HepG2 (cell line): Measurements from ENCODE around the gene RHBDF2. TPM values are rescaled to one million over a fixed set of nuclear protein-coding genes. Genes with fewer than 3 reads are reported as not detected.
A peak's percentile ranks its signal among the peaks of the same experiment; 100 is the strongest.

Experiments used
- ATAC-seq: fragments of 200-7000 bp; cut with Tn5 transposase; 3 replicates; pipeline ENCODE4 v1.9.1; 2020; ENCODE audit warnings: mild to moderate bottlenecking, moderate library complexity
- BruUV-seq: library from RNA; stranded (reverse); fragments of 400-500 nt; replicated peaks from 2 replicates; lab custom pipeline; 2021; lab: Mats Ljungman, UMichigan
- CTCF ChIA-PET: fragments of 300-600 bp; formaldehyde crosslinking; extraction: SDS; loops from one replicate; lab custom pipeline; 2021; ENCODE audit warnings: low total read pairs, inconsistent platforms, low intra/inter-chr PET ratio; lab: Yijun Ruan, JAX
- POLR2A ChIA-PET: fragments of 350-600 bp; sonication (Branson Sonifier 250); formaldehyde crosslinking; loops from one replicate; lab custom pipeline; 2020; ENCODE audit warnings: antibody characterized with exemption, inconsistent platforms; lab: Yijun Ruan, JAX
- DNase-seq: peaks from one replicate; pipeline ENCODE4 v3.0.0-alpha.2; 2015; ENCODE audit warnings: low spot score
- FAIRE-seq: peaks from 3 replicates; lab custom pipeline; 2011; peaks lifted over from hg19 to GRCh38; lab: Jason Lieb, UNC
- H2AFZ ChIP-seq: one replicate; pipeline ENCODE4 v1.6.1; 2011; ENCODE audit warnings: low read length, inconsistent platforms
- H3K27ac ChIP-seq: fragments of 300-600 bp; 3 replicates; pipeline ENCODE4 v1.8.0; 2011; ENCODE audit warnings: mixed run types, mild to moderate bottlenecking, mixed read lengths, low read length, inconsistent platforms; ENCODE audit not compliant: insufficient read depth; ENCODE audit errors: extremely low read length
- H3K27me3 ChIP-seq, 2 experiments: fragments of 200-600 bp in 1 of 2; 2 replicates in 1 of 2; 3 replicates in 1 of 2; pipeline versions ENCODE4 v1.6.0 to v1.8.0; 2011; ENCODE audit warnings: low read length in 2 of 2, mild to moderate bottlenecking in 2 of 2, moderate library complexity in 2 of 2, inconsistent platforms in 1 of 2; ENCODE audit not compliant: insufficient read depth in 2 of 2, control insufficient read depth in 1 of 2
- H3K36me3 ChIP-seq, 2 experiments: fragments of 200-600 bp in 1 of 2; replicated peaks in 1 of 2; 2 replicates in 1 of 2; 3 replicates in 1 of 2; pipeline versions ENCODE4 v1.5.1 to v1.8.0; 2011; ENCODE audit warnings: low read length in 2 of 2, inconsistent platforms in 1 of 2; ENCODE audit not compliant: insufficient read depth in 2 of 2, control insufficient read depth in 1 of 2
- H3K4me1 ChIP-seq: 2 replicates; pipeline ENCODE4 v1.5.1; 2012; ENCODE audit warnings: low read length, inconsistent platforms; ENCODE audit not compliant: insufficient read depth
- H3K4me2 ChIP-seq: 2 replicates; pipeline ENCODE4 v1.6.0; 2011; ENCODE audit warnings: low read depth, low read length, inconsistent platforms
- H3K4me3 ChIP-seq, 3 experiments: fragments of 200-600 bp in 1 of 3; sonication (generic), shearing (Covaris generic) in 1 of 3; replicated peaks in 1 of 3; 2 replicates each; pipeline ENCODE4 v1.5.1; 2011 to 2016; ENCODE audit warnings: low read length in 3 of 3, inconsistent platforms in 2 of 3, low read depth in 2 of 3, mild to moderate bottlenecking in 2 of 3, control low read depth in 1 of 3, mixed read lengths in 1 of 3; ENCODE audit not compliant: insufficient read depth in 1 of 3
- H3K79me2 ChIP-seq: one replicate; pipeline ENCODE4 v1.6.1; 2011; ENCODE audit warnings: low read length, inconsistent platforms; ENCODE audit not compliant: insufficient read depth
- H3K9ac ChIP-seq: 2 replicates; pipeline ENCODE4 v1.6.0; 2011; ENCODE audit warnings: mild to moderate bottlenecking, low read depth, low read length, inconsistent platforms; ENCODE audit not compliant: insufficient read depth
- H3K9me3 ChIP-seq: 2 replicates; pipeline ENCODE4 v1.5.1; 2012; ENCODE audit warnings: mild to moderate bottlenecking, low read length
- H4K20me1 ChIP-seq: 2 replicates; pipeline ENCODE4 v1.6.0; 2011; ENCODE audit warnings: inconsistent platforms, mild to moderate bottlenecking, low read length, moderate library complexity; ENCODE audit not compliant: insufficient read depth
- ARNT2 ChIP-seq: sonication (generic); formaldehyde crosslinking; IDR thresholded peaks from 2 replicates; pipeline ENCODE4 v1.8.0; 2022; ENCODE audit warnings: mild to moderate bottlenecking, low read depth, missing genetic modification reagents, moderate library complexity
- CCAR2 ChIP-seq: fragments of 200-400 bp; formaldehyde crosslinking; optimal IDR thresholded peaks from 2 replicates; pipeline ENCODE3; 2018; ENCODE audit warnings: low read depth, mild to moderate bottlenecking, low read length, moderate library complexity
- CREB1 ChIP-seq, 2 experiments: fragments of 450-650 bp in 1 of 2; IDR thresholded peaks; 2 replicates each; pipeline ENCODE4 v1.6.1; 2016 to 2017; ENCODE audit warnings: control low read depth in 1 of 2, mild to moderate bottlenecking in 1 of 2, missing compliant biosample characterization in 1 of 2, missing genetic modification characterization in 1 of 2
- DMAP1 ChIP-seq: IDR thresholded peaks from 2 replicates; pipeline ENCODE4 v1.6.1; 2016
- PHF5A ChIP-seq: IDR thresholded peaks from one replicate; pipeline ENCODE4 v1.6.1; 2018; ENCODE audit warnings: low read depth, missing genetic modification reagents; ENCODE audit not compliant: unreplicated experiment
- PRPF4 ChIP-seq: fragments of 200-400 bp; formaldehyde crosslinking; IDR thresholded peaks from 2 replicates; pipeline ENCODE4 v1.6.1; 2016; ENCODE audit warnings: low read length, low read depth; ENCODE audit not compliant: poor library complexity, severe bottlenecking
- RAD21 ChIP-seq: fragments of 450-650 bp; formaldehyde crosslinking; IDR thresholded peaks from 2 replicates; pipeline ENCODE4 v1.5.0; 2020; ENCODE audit warnings: mild to moderate bottlenecking
- RARA ChIP-seq: IDR thresholded peaks from 2 replicates; pipeline ENCODE4 v1.6.1; 2016; ENCODE audit warnings: missing genetic modification reagents, missing compliant biosample characterization
- RBFOX2 ChIP-seq: fragments of 200-400 bp; formaldehyde crosslinking; IDR thresholded peaks from 2 replicates; pipeline ENCODE4 v1.6.1; 2017; ENCODE audit warnings: low read depth, mild to moderate bottlenecking, low read length
- RFXAP ChIP-seq: sonication (generic); formaldehyde crosslinking; IDR thresholded peaks from 2 replicates; pipeline ENCODE4 v1.4.0; 2020; ENCODE audit warnings: missing genetic modification reagents, borderline replicate concordance
- RNF219 ChIP-seq: sonication (generic); formaldehyde crosslinking; IDR thresholded peaks from 2 replicates; pipeline ENCODE4 v1.5.0; 2020; ENCODE audit warnings: mild to moderate bottlenecking, missing genetic modification reagents
- TBX2 ChIP-seq: sonication (generic); formaldehyde crosslinking; IDR thresholded peaks from 2 replicates; pipeline ENCODE4 v1.5.0; 2020; ENCODE audit warnings: missing genetic modification reagents, mild to moderate bottlenecking, borderline replicate concordance
- ZBTB2 ChIP-seq: sonication (generic); formaldehyde crosslinking; IDR thresholded peaks from 2 replicates; pipeline ENCODE4 v1.8.0; 2022; ENCODE audit warnings: low read depth, missing genetic modification reagents
- ZBTB26 ChIP-seq: IDR thresholded peaks from 2 replicates; pipeline ENCODE4 v1.6.1; 2016; ENCODE audit warnings: missing compliant biosample characterization, missing genetic modification reagents, borderline replicate concordance
- ZNF513 ChIP-seq: sonication (generic); formaldehyde crosslinking; conservative IDR thresholded peaks from 2 replicates; pipeline ENCODE4 v1.5.0; 2020; ENCODE audit warnings: missing genetic modification reagents
- WGBS: methylation state at CpG from one replicate; pipeline ENCODE4 v1.1.6; 2017; ENCODE audit warnings: low lambda C conversion rate; 5-methylcytosine and 5-hydroxymethylcytosine counted together
- in situ Hi-C: cut with HindIII; loops from 2 replicates; pipeline ENCODE4 v1.10.0; 2017; ENCODE audit warnings: low pct_unique_long_range_greater_than_20kb; ENCODE audit not compliant: extremely low pct_ligation_motif_present
- intact Hi-C: fragments of 100-400 bp; cut with micrococcal nuclease; formaldehyde crosslinking; loops from one replicate; pipeline ENCODE4 v1.10.0; 2022; ENCODE audit not compliant: unreplicated experiment
- polyA plus RNA-seq, 8 experiments: library from polyadenylated mRNA; depleted of rRNA in 3 of 8; stranded (reverse) in 7 of 8; unstranded in 1 of 8; fragments of >200 nt; fragmentation: Illumina TruSeq in 4 of 8; extraction: Trizol in 4 of 8; gene quantifications; 2 replicates each; pipeline versions ENCODE4 v1.2.1 to v1.2.3, GENCODE V29; 2011 to 2016; ENCODE audit warnings: low read depth in 4 of 8, missing spikeins in 1 of 8, mixed read lengths in 1 of 8; ENCODE audit not compliant: insufficient read depth in 1 of 8
- total RNA-seq, 5 experiments: library from RNA; depleted of rRNA; stranded (reverse); fragments of >200 nt; fragmentation: Illumina TruSeq; extraction: Trizol; gene quantifications; 2 replicates each; pipeline ENCODE4 v1.2.3, GENCODE V29; 2016; ENCODE audit warnings: low read depth in 1 of 5

Gene RHBDF2
- total and polyA plus RNA-seq, 2 of the 13 experiments (the other 11 are each of a cell fraction or from before 2014, with no cell fraction given) = 7.8 to 24.2 TPM

GRCh38 chr17:76500074-76500746 is 1.0 kb downstream of the RHBDF2 start (continued):
- TF ChIP-seq ZBTB26 (CRISPR knock-in tag) (no peak), ARNT2 (CRISPR knock-in tag) (no peak), CREB1 (IDR thresholded peaks at IDR 0.05) (no peak), CREB1 (CRISPR knock-in tag; IDR thresholded peaks at IDR 0.05) (no peak)
- TF ChIP-seq, all 625 proteins: peak for 25

GRCh38 chr17:76499267-76499667 is 2.0 kb downstream of the RHBDF2 start:
- WGBS = 10% methylated on average over 5 of the region's 5 CpGs
- H3K27ac ChIP-seq = peak overlapping the region; percentile 64
- no peaks in the 10 kb centered on the region; a peak in 1 of 5 replicates for H3K27me3 ChIP-seq
- H3K9ac ChIP-seq = peak overlapping the region; percentile 91
- FAIRE-seq = peak; percentile 46
- in situ Hi-C loops = no loop called here
- POLR2A ChIA-PET = interaction anchor here (0.6 to 8.2 kb wide), 30 partner anchors 9 to 719 kb away, joined by 3 to 252 read pairs (median 9); partner anchors contain the start of genes AANAT, MFSD11, PRPSAP1 and SPHK1
- peaks cover 61% of the 10 kb centered on the region for H3K4me1 ChIP-seq
- H3K79me2 ChIP-seq = peaks cover 29% of the 10 kb centered on the region
- ATAC-seq = peak; percentile 17
- DNase-seq = peak; percentile 95
- H3K9me3 ChIP-seq = no peaks in the 10 kb centered on the region
- BruUV-seq = no TSS peak
- intact Hi-C loops = no loop called here
- H2AFZ ChIP-seq = no peak overlapping the region
- peak overlapping the region; percentile 93 for H3K4me2 ChIP-seq
- CTCF ChIA-PET = interaction anchor here (1.2 kb wide), 1 partner anchor 33 kb away, joined by 3 read pairs; no protein-coding TSS in a partner anchor
- peak overlapping the region; percentile 90 to 99 (median 96) for H3K4me3 ChIP-seq
- 0 out of 5 replicates have a peak, but pooled peaks cover 0 to 1% of the 10 kb centered on the region in 2 experiments for H3K36me3 ChIP-seq
- peaks cover 18% of the 10 kb centered on the region; the same call in 1 of the 2 replicates for H4K20me1 ChIP-seq
- TF ChIP-seq CCAR2 = peak; percentile 91
- no peak; the same call in 1 of the 2 replicates for TF ChIP-seq RNF219 (CRISPR knock-in tag)
- TF ChIP-seq TBX2 (CRISPR knock-in tag) = peak; percentile 99
- TF ChIP-seq RFXAP = peak; percentile 70; the same call in 1 of the 2 replicates
- peak; percentile 49 for TF ChIP-seq RBFOX2
- TF ChIP-seq RAD21 (CRISPR knock-in tag) = peak; percentile 30; the same call in 1 of the 2 replicates
- no peak for TF ChIP-seq ZBTB2
- no peak for TF ChIP-seq PHF5A (CRISPR knock-in tag)
- no peak for TF ChIP-seq PRPF4
- no peak for TF ChIP-seq ZNF513 (CRISPR knock-in tag)
- peak; percentile 64; the same call in 1 of the 2 replicates for TF ChIP-seq DMAP1 (CRISPR knock-in tag)
- TF ChIP-seq RARA (CRISPR knock-in tag) = peak; percentile 90
